Upper lobe of left lung (tissue), 4 donors: ENCODE data around the gene KIF22.
"Not testable (repeated sequence)": the region's sequence is repeated elsewhere in the genome, so short reads cannot be mapped to it uniquely, and the experiment has no call there.

Experiments used
- EP300 ChIP-seq, 4 donors: sonication (generic); formaldehyde crosslinking; IDR thresholded peaks; one replicate each; pipeline ENCODE4 v1.5.1; 2017; ENCODE audit warnings: antibody characterized with exemption in 4 of 4, control low read depth in 2 of 4
- POLR2A ChIP-seq, 4 donors: fragments of 450-650 bp; IDR thresholded peaks; one replicate each; pipeline ENCODE4 v1.5.1; 2016 to 2017; ENCODE audit warnings: antibody characterized with exemption in 4 of 4, mild to moderate bottlenecking in 2 of 4
- POLR2AphosphoS5 ChIP-seq, 2 donors: sonication (generic); formaldehyde crosslinking; IDR thresholded peaks; one replicate each; pipeline ENCODE4 v1.5.1; 2017; ENCODE audit warnings: antibody characterized with exemption in 2 of 2
- TF ChIP-seq, protein P1 (sequence below), 6 experiments: fragments of 450-650 bp in 4 of 6; fragments of 200-600 bp in 2 of 6; sonication (generic) in 2 of 6; IDR thresholded peaks; one replicate each; pipeline ENCODE4 v1.5.1; 2016 to 2019; ENCODE audit warnings: antibody characterized with exemption in 6 of 6

- TF ChIP-seq, protein P1, sequence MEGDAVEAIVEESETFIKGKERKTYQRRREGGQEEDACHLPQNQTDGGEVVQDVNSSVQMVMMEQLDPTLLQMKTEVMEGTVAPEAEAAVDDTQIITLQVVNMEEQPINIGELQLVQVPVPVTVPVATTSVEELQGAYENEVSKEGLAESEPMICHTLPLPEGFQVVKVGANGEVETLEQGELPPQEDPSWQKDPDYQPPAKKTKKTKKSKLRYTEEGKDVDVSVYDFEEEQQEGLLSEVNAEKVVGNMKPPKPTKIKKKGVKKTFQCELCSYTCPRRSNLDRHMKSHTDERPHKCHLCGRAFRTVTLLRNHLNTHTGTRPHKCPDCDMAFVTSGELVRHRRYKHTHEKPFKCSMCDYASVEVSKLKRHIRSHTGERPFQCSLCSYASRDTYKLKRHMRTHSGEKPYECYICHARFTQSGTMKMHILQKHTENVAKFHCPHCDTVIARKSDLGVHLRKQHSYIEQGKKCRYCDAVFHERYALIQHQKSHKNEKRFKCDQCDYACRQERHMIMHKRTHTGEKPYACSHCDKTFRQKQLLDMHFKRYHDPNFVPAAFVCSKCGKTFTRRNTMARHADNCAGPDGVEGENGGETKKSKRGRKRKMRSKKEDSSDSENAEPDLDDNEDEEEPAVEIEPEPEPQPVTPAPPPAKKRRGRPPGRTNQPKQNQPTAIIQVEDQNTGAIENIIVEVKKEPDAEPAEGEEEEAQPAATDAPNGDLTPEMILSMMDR (IDR thresholded peaks at IDR 0.05): not testable (repeated sequence)
- not testable (repeated sequence) for TF ChIP-seq POLR2A, EP300, POLR2AphosphoS5 (IDR thresholded peaks at IDR 0.05)
Measured at GRCh38 chr16:29787155-29787554, 3.4 kb upstream of the KIF22 start.
